DMS53 treated with DMSO at 0.1 percent for 48 hours (cell line): Measurements from ENCODE around the gene OTULINL.
A peak's percentile ranks its signal among the peaks of the same experiment; 100 is the strongest.

Source experiments
- DNase-seq: peaks from one replicate; lab custom pipeline; 2025; ENCODE audit not compliant: unreplicated experiment; lab: John Stamatoyannopoulos, UW

OTULINL gene

GRCh38 chr5:14599476-14600127 lies 18.0 kb downstream of the OTULINL start:
- no peak for DNase-seq

GRCh38 chr5:14600846-14601245 lies 19.3 kb downstream of the OTULINL start:
- no peak for DNase-seq

- DNase-seq, result no peak
Observed at GRCh38 chr5:14603141-14603540, 21.5 kb downstream of the OTULINL start.

- DNase-seq, result no peak
Observed at GRCh38 chr5:14607104-14607503, 25.5 kb downstream of the OTULINL start.

- no peak for DNase-seq
Observed at GRCh38 chr5:14608169-14608568, 26.6 kb downstream of the OTULINL start.

GRCh38 chr5:14611737-14612136 lies 30.1 kb downstream of the OTULINL start:
- DNase-seq, result no peak

GRCh38 chr5:14614490-14614889 lies 32.9 kb downstream of the OTULINL start:
- no peak for DNase-seq

GRCh38 chr5:14615365-14615764 lies 33.8 kb downstream of the OTULINL start:
- DNase-seq, result peak; percentile 99

- DNase-seq, result no peak
Observed at GRCh38 chr5:14617441-14617840, 35.8 kb downstream of the OTULINL start.

GRCh38 chr5:14627270-14627669 lies 45.7 kb downstream of the OTULINL start:
- DNase-seq, result no peak

- DNase-seq, result no peak
Observed at GRCh38 chr5:14628346-14628745, 46.8 kb downstream of the OTULINL start.

GRCh38 chr5:14630671-14631070 lies 49.1 kb downstream of the OTULINL start:
- no peak for DNase-seq

GRCh38 chr5:14635656-14636055 lies 54.1 kb downstream of the OTULINL start:
- DNase-seq, result no peak

GRCh38 chr5:14640765-14641164 lies 59.2 kb downstream of the OTULINL start:
- no peak for DNase-seq

GRCh38 chr5:14644623-14645237 lies 63.1 kb downstream of the OTULINL start:
- DNase-seq, result no peak

- DNase-seq, result no peak
Observed at GRCh38 chr5:14650052-14650451, 68.5 kb downstream of the OTULINL start.

GRCh38 chr5:14655146-14655741 lies 73.7 kb downstream of the OTULINL start:
- DNase-seq, result no peak

GRCh38 chr5:14656898-14657297 lies 75.3 kb downstream of the OTULINL start:
- DNase-seq, result no peak

- no peak for DNase-seq
Observed at GRCh38 chr5:14659821-14660607, 78.4 kb downstream of the OTULINL start.

- no peak for DNase-seq
Observed at GRCh38 chr5:14660833-14661232, 79.2 kb downstream of the OTULINL start.
